ENCODE results near the gene RAD9A. TPM values are rescaled to one million over a fixed set of nuclear protein-coding genes. Genes with fewer than 3 reads are reported as not detected.

RAD9A gene

GRCh38 chr11:67441098-67441563, 49.3 kb downstream of the RAD9A start:
- no CpG with 5 or more reads among the region's 21 CpGs for WGBS (ENCODE audit: extremely low coverage, insufficient coverage, low lambda C conversion rate)
- Histone ChIP-seq H3K27ac (ENCODE audit: low read depth, low read length) (no peak overlapping the region), H3K4me3 (ENCODE audit: low read length) (no peak overlapping the region), H3K23ac (ENCODE audit: low read length) (no peak overlapping the region), H3K9ac (ENCODE audit: low read length) (no peak overlapping the region), H2BK15ac (replicated peaks; ENCODE audit: low read depth) (no peak overlapping the region), H3K4me2 (ENCODE audit: low read length) (no peak overlapping the region), H3K18ac (ENCODE audit: low read length) (no peak overlapping the region), H3K79me2 (ENCODE audit: control insufficient read depth, insufficient read depth, low read length) (no peaks in the 10 kb centered on the region), H3K36me3 (ENCODE audit: control insufficient read depth, insufficient read depth, low read length) (no peaks in the 10 kb centered on the region), H2AK5ac (ENCODE audit: low read length) (no peak overlapping the region), H4K5ac (ENCODE audit: low read length) (no peak overlapping the region), H2BK120ac (ENCODE audit: low read depth, low read length) (no peak overlapping the region), H3K56ac (ENCODE audit: low read length) (no peak overlapping the region), H2BK5ac (ENCODE audit: low read length) (no peak overlapping the region), H3K4ac (ENCODE audit: low read depth, low read length) (no peak overlapping the region), H3K79me1 (ENCODE audit: low read length) (no peaks in the 10 kb centered on the region), H4K8ac (ENCODE audit: low read depth, low read length) (no peak overlapping the region), H3K27me3 (ENCODE audit: insufficient read depth, low read length, poor library complexity) (no peaks in the 10 kb centered on the region), H3K4me1 (ENCODE audit: control insufficient read depth, low read depth, low read length) (peaks cover 2% of the 10 kb centered on the region)
- DNase-seq: no peak

- DNase-seq: no peak
- no peak overlapping the region for H2BK120ac ChIP-seq (ENCODE audit: low read depth, low read length)
- H2BK5ac ChIP-seq (ENCODE audit: low read length): no peak overlapping the region
- no CpG with 5 or more reads among the region's 28 CpGs for WGBS (ENCODE audit: extremely low coverage, insufficient coverage, low lambda C conversion rate)
- no peak overlapping the region for H3K27ac ChIP-seq (ENCODE audit: low read depth, low read length)
- no peak overlapping the region for H4K8ac ChIP-seq (ENCODE audit: low read depth, low read length)
- no peak overlapping the region for H2AK5ac ChIP-seq (ENCODE audit: low read length)
- no peak overlapping the region for H3K56ac ChIP-seq (ENCODE audit: low read length)
- H3K4me3 ChIP-seq (ENCODE audit: low read length): no peak overlapping the region
- no peaks in the 10 kb centered on the region for H3K79me2 ChIP-seq (ENCODE audit: control insufficient read depth, insufficient read depth, low read length)
- no peaks in the 10 kb centered on the region for H3K36me3 ChIP-seq (ENCODE audit: control insufficient read depth, insufficient read depth, low read length)
- H2BK15ac ChIP-seq (replicated peaks; ENCODE audit: low read depth): no peak overlapping the region
- no peak overlapping the region for H3K9ac ChIP-seq (ENCODE audit: low read length)
- H3K27me3 ChIP-seq (ENCODE audit: insufficient read depth, low read length, poor library complexity): no peaks in the 10 kb centered on the region
- H3K18ac ChIP-seq (ENCODE audit: low read length): no peak overlapping the region
- H3K4me1 ChIP-seq (ENCODE audit: control insufficient read depth, low read depth, low read length): no peaks in the 10 kb centered on the region
- H3K79me1 ChIP-seq (ENCODE audit: low read length): no peaks in the 10 kb centered on the region
- no peak overlapping the region for H3K4me2 ChIP-seq (ENCODE audit: low read length)
- no peak overlapping the region for H3K4ac ChIP-seq (ENCODE audit: low read depth, low read length)
- H3K23ac ChIP-seq (ENCODE audit: low read length): no peak overlapping the region
- no peak overlapping the region for H4K5ac ChIP-seq (ENCODE audit: low read length)
Observed at GRCh38 chr11:67441731-67442351, 50.1 kb downstream of the RAD9A start.

- Histone ChIP-seq H3K36me3 (ENCODE audit: control insufficient read depth, insufficient read depth, low read length) (no peaks in the 10 kb centered on the region), H4K5ac (ENCODE audit: low read length) (no peak overlapping the region), H3K9ac (ENCODE audit: low read length) (peak overlapping the region; percentile 94), H4K8ac (ENCODE audit: low read depth, low read length) (no peak overlapping the region), H2BK15ac (replicated peaks; ENCODE audit: low read depth) (no peak overlapping the region), H3K27me3 (ENCODE audit: insufficient read depth, low read length, poor library complexity) (no peaks in the 10 kb centered on the region), H3K4me3 (ENCODE audit: low read length) (peak overlapping the region; percentile 79), H3K4me2 (ENCODE audit: low read length) (peak overlapping the region; percentile 22), H3K4ac (ENCODE audit: low read depth, low read length) (peak overlapping the region; percentile 76), H3K4me1 (ENCODE audit: control insufficient read depth, low read depth, low read length) (no peaks in the 10 kb centered on the region), H3K56ac (ENCODE audit: low read length) (peak overlapping the region; percentile 91), H2BK120ac (ENCODE audit: low read depth, low read length) (no peak overlapping the region), H2BK5ac (ENCODE audit: low read length) (no peak overlapping the region), H3K79me1 (ENCODE audit: low read length) (no peaks in the 10 kb centered on the region), H2AK5ac (ENCODE audit: low read length) (no peak overlapping the region), H3K27ac (ENCODE audit: low read depth, low read length) (no peak overlapping the region), H3K79me2 (ENCODE audit: control insufficient read depth, insufficient read depth, low read length) (no peaks in the 10 kb centered on the region), H3K18ac (ENCODE audit: low read length) (peak overlapping the region; percentile 61), H3K23ac (ENCODE audit: low read length) (peak overlapping the region; percentile 7)
- WGBS (ENCODE audit: extremely low coverage, insufficient coverage, low lambda C conversion rate): no CpG with 5 or more reads among the region's 45 CpGs
- DNase-seq: peak; percentile 24
Observed at GRCh38 chr11:67442504-67443404, 51.0 kb downstream of the RAD9A start.

GRCh38 chr11:67445515-67445914, 53.7 kb downstream of the RAD9A start:
- Histone ChIP-seq H4K5ac (ENCODE audit: low read length) (no peak overlapping the region), H2BK120ac (ENCODE audit: low read depth, low read length) (no peak overlapping the region), H3K79me1 (ENCODE audit: low read length) (no peaks in the 10 kb centered on the region), H2BK5ac (ENCODE audit: low read length) (no peak overlapping the region), H3K4me3 (ENCODE audit: low read length) (no peak overlapping the region), H3K27me3 (ENCODE audit: insufficient read depth, low read length, poor library complexity) (no peaks in the 10 kb centered on the region), H2AK5ac (ENCODE audit: low read length) (no peak overlapping the region), H3K79me2 (ENCODE audit: control insufficient read depth, insufficient read depth, low read length) (no peaks in the 10 kb centered on the region), H3K18ac (ENCODE audit: low read length) (no peak overlapping the region), H3K4ac (ENCODE audit: low read depth, low read length) (no peak overlapping the region), H3K27ac (ENCODE audit: low read depth, low read length) (no peak overlapping the region), H4K8ac (ENCODE audit: low read depth, low read length) (no peak overlapping the region), H3K4me1 (ENCODE audit: control insufficient read depth, low read depth, low read length) (no peaks in the 10 kb centered on the region), H2BK15ac (replicated peaks; ENCODE audit: low read depth) (no peak overlapping the region), H3K56ac (ENCODE audit: low read length) (no peak overlapping the region), H3K4me2 (ENCODE audit: low read length) (no peak overlapping the region), H3K36me3 (ENCODE audit: control insufficient read depth, insufficient read depth, low read length) (no peaks in the 10 kb centered on the region), H3K9ac (ENCODE audit: low read length) (no peak overlapping the region), H3K23ac (ENCODE audit: low read length) (no peak overlapping the region)
- DNase-seq: no peak
- WGBS (ENCODE audit: extremely low coverage, insufficient coverage, low lambda C conversion rate): no CpG with 5 or more reads among the region's 5 CpGs

Small RNAs within 50 kb of the gene (small RNA-seq; reads per million reads assigned to genes)
- gene RN7SKP239 (ENCODE audit: insufficient read depth) (not detected), gene RNU6-1238P (ENCODE audit: insufficient read depth) (not detected)
